Ectodermal cell (in vitro differentiated cells): ENCODE measurements around the gene KIRREL3.

Source experiments
- H3K27ac ChIP-seq: 2 replicates; pipeline ENCODE4 v1.7.0; 2013; ENCODE audit warnings: mild to moderate bottlenecking, low read depth, low read length; ENCODE audit not compliant: insufficient read depth, poor library complexity, severe bottlenecking
- H3K27me3 ChIP-seq: 2 replicates; pipeline ENCODE4 v1.7.0; 2013; ENCODE audit warnings: mild to moderate bottlenecking, low read length; ENCODE audit not compliant: insufficient read depth, control insufficient read depth, poor library complexity, severe bottlenecking
- H3K36me3 ChIP-seq: one replicate; pipeline ENCODE4 v1.7.0; 2013; ENCODE audit warnings: low read length; ENCODE audit not compliant: control insufficient read depth, insufficient read depth
- H3K4me1 ChIP-seq: one replicate; pipeline ENCODE4 v1.7.0; 2013; ENCODE audit warnings: low read length; ENCODE audit not compliant: control insufficient read depth, insufficient read depth
- H3K4me3 ChIP-seq: 2 replicates; pipeline ENCODE4 v1.7.0; 2013; ENCODE audit warnings: low read depth, low read length, control low read depth; ENCODE audit not compliant: insufficient read depth
- H3K9me3 ChIP-seq: 2 replicates; pipeline ENCODE4 v1.7.0; 2013; ENCODE audit warnings: mild to moderate bottlenecking, low read length, moderate library complexity; ENCODE audit not compliant: control insufficient read depth
- WGBS, 2 experiments: methylation state at CpG; one replicate each; pipeline ENCODE4 v1.1.7; 2013; ENCODE audit warnings: missing lambda C conversion rate in 2 of 2; 5-methylcytosine and 5-hydroxymethylcytosine counted together

KIRREL3 gene

DNA sequence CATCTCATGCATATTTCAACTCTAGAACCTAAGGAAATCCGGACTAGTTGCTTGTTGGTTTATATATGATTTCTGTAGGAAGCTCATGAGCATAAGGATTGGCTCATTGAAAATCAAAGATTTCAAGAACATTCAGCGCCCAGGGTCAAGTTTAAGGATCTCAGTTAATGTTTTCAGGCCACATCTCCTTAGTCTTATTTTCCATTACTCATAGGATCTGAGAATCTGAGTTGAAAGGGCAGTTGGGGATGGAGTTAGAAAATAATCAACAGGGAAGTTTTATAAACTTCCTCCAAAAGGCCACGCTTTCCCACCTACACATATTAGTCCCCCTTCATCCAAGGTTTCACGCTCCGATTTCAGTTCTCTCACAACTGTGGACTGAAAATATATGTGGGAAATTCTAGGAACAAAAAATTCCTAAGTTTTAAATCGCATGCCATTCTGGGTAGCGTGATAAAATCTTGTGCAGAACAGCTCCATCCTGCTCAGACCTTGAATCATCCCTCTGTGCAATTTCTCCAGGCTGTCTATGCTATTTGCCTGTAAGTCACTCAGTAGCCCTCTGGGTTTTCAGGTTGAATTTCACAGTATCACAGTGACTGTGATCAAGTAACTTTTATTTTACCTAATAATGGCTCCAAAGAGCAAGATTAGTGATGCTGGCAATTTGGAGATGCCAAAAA is 160.2 kb downstream of the KIRREL3 start:
- H3K36me3 ChIP-seq = no peaks in the 10 kb centered on the region
- no peak overlapping the region for H3K4me3 ChIP-seq
- H3K9me3 ChIP-seq = no peaks in the 10 kb centered on the region
- no peaks in the 10 kb centered on the region for H3K4me1 ChIP-seq
- no peak overlapping the region for H3K27ac ChIP-seq
- 85 to 92% methylated on average over 4 to 7 of the region's 7 CpGs for WGBS, 2 experiments
- H3K27me3 ChIP-seq = no peaks in the 10 kb centered on the region

DNA sequence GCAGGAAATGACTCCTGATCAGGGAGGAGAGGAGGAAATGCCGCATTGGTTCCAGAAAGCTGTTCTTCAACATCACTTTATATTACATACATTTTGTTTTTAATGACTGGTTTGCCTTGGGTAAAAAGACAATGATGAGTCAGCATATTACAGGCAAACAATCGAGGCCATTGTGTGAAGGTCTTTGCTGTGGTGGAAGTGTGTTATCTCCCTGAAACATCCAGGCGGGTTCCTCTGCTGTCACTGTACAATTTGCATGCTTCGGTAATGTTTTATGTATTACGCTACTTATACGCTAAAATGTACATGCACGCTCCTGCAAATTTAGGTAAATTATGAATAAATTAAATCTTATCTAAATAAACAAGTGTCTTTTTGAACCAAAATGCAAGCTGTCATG is 161.1 kb downstream of the KIRREL3 start:
- H3K4me1 ChIP-seq = no peaks in the 10 kb centered on the region
- no peak overlapping the region for H3K4me3 ChIP-seq
- no peaks in the 10 kb centered on the region for H3K27me3 ChIP-seq
- WGBS, 2 experiments = 94 to 98% methylated on average over 5 to 6 of the region's 7 CpGs
- H3K36me3 ChIP-seq = no peaks in the 10 kb centered on the region
- no peak overlapping the region for H3K27ac ChIP-seq
- H3K9me3 ChIP-seq = no peaks in the 10 kb centered on the region

DNA sequence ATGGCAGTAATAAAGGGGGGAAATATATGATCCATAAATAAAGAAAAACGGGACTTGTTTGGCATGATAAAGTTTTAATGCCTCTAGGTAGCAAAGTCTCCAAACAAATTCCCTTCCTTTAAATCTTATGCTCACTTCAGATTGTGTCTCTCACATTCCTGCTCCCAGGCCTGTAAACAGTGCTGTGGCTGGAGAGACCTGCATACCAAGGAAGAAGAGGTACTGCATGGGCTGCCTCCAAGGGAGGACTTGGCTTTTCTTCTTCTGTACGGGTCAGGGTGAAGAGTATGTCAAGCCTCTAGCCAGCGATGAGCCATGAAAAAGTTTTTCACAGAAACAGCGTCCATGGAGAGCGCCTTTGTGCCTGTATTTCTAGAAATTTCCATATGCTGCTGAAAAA is 161.8 kb downstream of the KIRREL3 start:
- H3K27ac ChIP-seq = no peak overlapping the region
- no peak overlapping the region for H3K4me3 ChIP-seq
- no peaks in the 10 kb centered on the region for H3K9me3 ChIP-seq
- no peaks in the 10 kb centered on the region for H3K36me3 ChIP-seq
- WGBS, 2 experiments = 91 to 93% methylated on average over 5 of the region's 5 CpGs
- H3K4me1 ChIP-seq = no peaks in the 10 kb centered on the region
- H3K27me3 ChIP-seq = no peaks in the 10 kb centered on the region

DNA sequence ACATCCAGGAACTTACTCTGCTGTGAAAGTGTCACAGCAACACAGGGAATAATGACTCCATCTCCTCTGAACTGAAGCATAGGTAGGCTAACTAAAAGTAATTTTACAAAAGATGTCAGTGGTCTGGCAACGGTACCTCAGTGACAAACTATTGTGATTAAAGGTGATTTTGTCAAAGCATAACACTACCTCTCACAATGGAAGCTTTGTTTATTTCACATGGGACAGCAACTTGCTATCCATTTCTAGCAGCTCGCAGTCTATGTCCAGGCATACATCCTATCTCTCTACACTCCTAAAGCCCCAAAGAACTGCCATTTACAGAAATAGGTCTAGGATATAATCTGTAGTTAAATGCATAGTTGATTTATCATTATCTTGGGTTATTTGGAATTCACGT is 163.0 kb downstream of the KIRREL3 start:
- Histone ChIP-seq H3K27ac (no peak overlapping the region), H3K4me1 (no peaks in the 10 kb centered on the region), H3K9me3 (no peaks in the 10 kb centered on the region), H3K4me3 (no peak overlapping the region), H3K27me3 (no peaks in the 10 kb centered on the region), H3K36me3 (no peaks in the 10 kb centered on the region)
- 95% methylated on average over 2 to 3 of the region's 3 CpGs for WGBS, 2 experiments

DNA sequence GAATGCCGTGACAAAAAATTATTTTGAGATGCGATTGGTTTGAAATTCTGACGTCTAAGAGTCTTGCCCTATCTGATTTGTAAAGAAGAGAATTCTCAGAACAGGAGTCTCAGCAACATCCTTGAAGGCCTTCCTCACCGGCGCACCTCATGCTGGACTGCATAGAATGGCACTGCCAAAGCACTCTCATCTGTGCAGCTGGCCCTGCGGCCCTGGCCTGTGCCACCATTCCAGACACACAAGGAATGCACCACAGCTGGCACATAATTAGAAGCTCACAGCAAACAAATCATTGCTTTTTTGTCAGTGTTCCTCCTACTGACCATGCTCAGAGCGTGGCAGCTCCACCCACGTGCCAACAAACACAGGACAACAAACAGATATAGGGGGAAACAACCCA is 166.0 kb downstream of the KIRREL3 start:
- Histone ChIP-seq H3K27ac (no peak overlapping the region), H3K4me3 (no peak overlapping the region), H3K9me3 (no peaks in the 10 kb centered on the region), H3K27me3 (no peaks in the 10 kb centered on the region), H3K4me1 (no peaks in the 10 kb centered on the region), H3K36me3 (no peaks in the 10 kb centered on the region)
- 94 to 95% methylated on average over 8 of the region's 8 CpGs for WGBS, 2 experiments

DNA sequence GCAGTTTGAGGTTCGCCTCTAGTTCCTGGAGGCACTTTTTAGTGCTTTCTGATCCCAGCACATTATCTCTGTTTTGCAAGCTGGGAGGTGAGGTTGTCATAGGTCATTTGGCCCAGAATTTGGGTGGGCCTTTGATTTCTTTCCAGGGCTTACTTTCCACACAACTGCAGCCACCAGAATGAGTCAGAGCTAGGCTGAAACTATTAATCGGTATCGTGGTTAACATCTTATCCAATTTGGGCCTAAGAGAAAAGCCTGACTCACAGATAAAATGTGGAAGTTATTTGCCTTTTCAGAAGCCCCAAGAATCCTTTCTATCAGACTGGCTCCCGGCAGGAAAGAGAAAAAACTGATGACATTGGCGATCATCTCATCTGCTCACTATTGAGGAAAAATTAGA is 166.4 kb downstream of the KIRREL3 start:
- WGBS, 2 experiments = 94 to 98% methylated on average over 5 of the region's 5 CpGs
- H3K36me3 ChIP-seq = no peaks in the 10 kb centered on the region
- H3K4me3 ChIP-seq = no peak overlapping the region
- H3K9me3 ChIP-seq = no peaks in the 10 kb centered on the region
- no peaks in the 10 kb centered on the region for H3K4me1 ChIP-seq
- H3K27me3 ChIP-seq = no peaks in the 10 kb centered on the region
- H3K27ac ChIP-seq = no peak overlapping the region

DNA sequence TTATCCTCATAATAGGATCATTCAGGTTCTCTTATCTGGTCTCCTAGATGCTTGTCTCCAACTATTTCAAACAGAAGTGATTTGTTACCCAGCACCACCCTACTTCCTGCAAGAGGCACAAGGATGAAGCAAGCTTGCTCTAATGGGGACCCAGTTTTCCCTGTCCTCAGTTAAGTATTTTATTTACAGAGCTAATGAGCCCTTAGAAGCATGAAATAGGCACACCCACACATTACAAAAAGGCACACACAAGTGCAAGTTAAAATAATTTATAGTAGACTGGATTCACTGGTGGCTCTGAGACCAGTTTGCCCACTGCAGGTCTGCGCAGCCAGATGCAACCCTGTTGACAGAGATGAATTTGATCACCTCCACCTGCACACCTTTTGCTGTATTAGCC is 167.5 kb downstream of the KIRREL3 start:
- Histone ChIP-seq H3K36me3 (no peaks in the 10 kb centered on the region), H3K4me1 (no peaks in the 10 kb centered on the region), H3K27me3 (no peaks in the 10 kb centered on the region), H3K9me3 (no peaks in the 10 kb centered on the region), H3K27ac (no peak overlapping the region), H3K4me3 (no peak overlapping the region)
- WGBS, 2 experiments = 100% methylated on average over 1 of the region's 1 CpG

DNA sequence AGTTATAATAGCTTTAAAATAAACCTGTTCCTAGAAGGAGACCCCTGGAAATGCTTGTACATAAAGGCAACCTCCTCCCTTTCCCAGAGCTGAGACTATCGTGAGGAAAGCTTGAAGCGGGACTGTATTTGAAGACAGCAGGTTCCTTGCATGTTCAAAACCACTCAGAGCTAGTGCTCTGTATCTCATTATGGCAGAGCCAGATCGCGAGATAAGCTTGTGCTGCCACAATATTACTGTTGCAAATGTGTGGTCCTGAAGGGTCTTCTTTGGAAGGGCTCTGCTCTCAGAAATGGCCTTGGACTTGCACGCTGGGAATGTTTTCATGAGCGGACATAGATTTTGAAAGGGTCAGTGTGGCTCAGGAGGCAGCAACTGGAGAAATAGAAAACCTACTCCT is 168.2 kb downstream of the KIRREL3 start:
- no peaks in the 10 kb centered on the region for H3K27me3 ChIP-seq
- 92 to 95% methylated on average over 6 of the region's 6 CpGs for WGBS, 2 experiments
- H3K36me3 ChIP-seq = no peaks in the 10 kb centered on the region
- no peak overlapping the region for H3K27ac ChIP-seq
- no peaks in the 10 kb centered on the region for H3K9me3 ChIP-seq
- H3K4me3 ChIP-seq = no peak overlapping the region
- H3K4me1 ChIP-seq = no peaks in the 10 kb centered on the region

DNA sequence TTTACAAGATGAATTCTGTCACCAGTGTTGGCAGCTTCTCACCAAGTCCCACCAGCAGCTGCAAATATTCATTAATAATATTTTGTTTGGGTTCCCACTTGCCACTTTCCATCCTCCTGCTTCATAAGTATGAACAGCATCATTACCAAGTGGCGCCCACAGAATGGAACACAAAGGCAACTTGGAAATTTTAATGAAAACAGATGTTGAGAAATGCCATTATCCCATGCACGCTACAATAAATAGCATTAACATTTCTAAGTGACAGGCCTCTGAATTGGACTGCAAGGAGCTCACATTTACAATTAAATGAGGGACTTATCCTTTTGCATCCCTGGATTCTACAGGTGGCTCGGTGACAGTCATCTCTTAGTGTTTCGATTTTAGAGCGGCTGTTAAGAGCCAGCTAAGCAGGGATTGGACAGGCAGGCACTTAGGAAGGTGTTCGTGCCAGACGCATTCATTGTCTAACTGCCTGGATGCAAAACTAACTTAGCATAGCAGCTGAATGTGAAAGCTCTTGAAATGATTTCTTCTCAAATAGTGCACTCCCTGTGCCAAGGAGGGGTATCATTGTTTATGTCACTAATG is 170.3 kb downstream of the KIRREL3 start:
- Histone ChIP-seq H3K4me1 (no peaks in the 10 kb centered on the region), H3K4me3 (no peak overlapping the region), H3K27me3 (no peaks in the 10 kb centered on the region), H3K9me3 (no peaks in the 10 kb centered on the region), H3K36me3 (no peaks in the 10 kb centered on the region), H3K27ac (no peak overlapping the region)
- WGBS, 2 experiments = 68 to 73% methylated on average over 6 to 7 of the region's 7 CpGs

DNA sequence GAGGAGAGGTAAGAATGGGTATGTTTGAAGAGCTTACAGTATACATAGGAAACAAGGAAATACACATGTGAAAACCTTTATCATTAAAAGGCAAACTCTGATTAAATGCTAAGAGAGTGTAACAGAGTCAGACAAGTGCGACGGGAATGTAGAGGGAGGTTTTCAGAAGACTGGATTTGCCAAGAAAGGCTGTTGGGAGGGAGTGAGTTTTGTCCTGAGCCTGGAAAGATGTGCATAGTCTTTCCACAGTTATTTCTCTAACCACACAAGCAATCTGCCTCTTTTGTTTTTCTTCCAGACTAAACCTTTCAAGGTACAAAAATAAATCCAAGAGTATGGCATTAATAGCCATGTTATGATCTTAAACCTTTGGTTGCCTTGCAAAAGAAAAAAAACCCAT is 170.9 kb downstream of the KIRREL3 start:
- Histone ChIP-seq H3K27me3 (no peaks in the 10 kb centered on the region), H3K36me3 (no peaks in the 10 kb centered on the region), H3K9me3 (no peaks in the 10 kb centered on the region), H3K4me3 (no peak overlapping the region), H3K4me1 (no peaks in the 10 kb centered on the region), H3K27ac (no peak overlapping the region)
- WGBS, 2 experiments = 100% methylated on average over 2 of the region's 2 CpGs
